Amniotic stem cell (primary cell): ENCODE results near the gene SMDT1.
"Not testable (repeated sequence)": the region's sequence is repeated elsewhere in the genome, so short reads cannot be mapped to it uniquely, and the experiment has no call there.

Experiments
- DNase-seq: peaks from one replicate; lab custom pipeline; 2025; lab: John Stamatoyannopoulos, UW

Gene SMDT1

DNA sequence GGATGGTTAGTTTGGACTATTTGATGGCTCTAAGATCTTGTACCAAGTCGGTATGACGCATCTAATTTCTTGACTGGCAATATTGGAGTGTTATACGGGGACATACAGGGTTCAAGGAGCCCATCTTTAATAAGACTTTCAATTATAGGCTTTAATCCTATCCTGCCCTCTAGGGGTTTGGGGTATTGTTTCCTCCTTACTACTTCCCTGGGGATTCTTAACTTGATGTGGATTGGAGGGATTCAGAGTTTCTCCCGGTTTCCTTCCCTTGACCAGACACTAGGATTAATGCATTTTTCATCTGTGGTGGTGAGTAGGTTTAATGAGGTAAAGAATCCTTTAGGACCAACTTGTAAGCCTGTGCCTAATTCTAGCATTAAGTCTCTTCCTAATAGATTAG, 32.3 kb downstream of the SMDT1 start:
- no peak for DNase-seq

DNA sequence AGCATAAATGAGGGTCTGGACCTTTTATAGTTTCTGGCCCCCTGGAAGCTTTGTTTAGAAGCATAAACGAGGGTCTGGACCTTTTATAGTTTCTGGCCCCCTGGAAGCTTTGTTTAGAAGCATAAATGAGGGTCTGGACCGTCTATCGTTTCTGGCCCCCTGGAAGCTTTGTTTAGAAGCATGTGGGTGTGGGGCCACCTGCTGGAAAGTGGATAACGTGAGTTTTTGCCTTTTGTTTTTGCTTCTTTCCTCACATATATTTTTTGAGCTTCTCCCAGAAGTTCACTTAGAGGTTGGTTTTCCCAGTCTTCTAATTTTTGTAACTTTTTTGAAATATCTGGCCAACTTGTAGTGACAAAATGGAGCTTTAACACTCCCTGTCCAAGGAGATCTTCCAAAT, 33.3 kb downstream of the SMDT1 start:
- DNase-seq, result not testable (repeated sequence)

DNA sequence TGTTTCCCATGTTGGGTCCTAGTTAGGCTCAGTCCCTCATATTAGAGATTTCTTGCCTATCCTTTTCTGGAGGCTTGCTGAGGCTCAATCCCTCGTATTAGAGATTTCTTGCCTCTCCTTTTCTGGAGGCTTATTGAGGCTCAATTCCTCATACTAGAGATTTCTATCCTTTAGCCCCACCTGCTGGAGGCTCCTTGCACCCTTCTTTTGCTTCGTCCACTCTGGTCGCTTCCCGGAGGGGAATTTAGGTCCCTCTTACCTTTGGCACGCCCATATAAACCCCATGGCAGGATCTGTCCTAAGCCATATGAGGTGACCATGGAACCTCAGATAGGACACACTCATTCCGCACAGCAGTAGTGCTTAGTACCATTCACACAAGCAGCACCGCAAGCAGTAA, 35.2 kb downstream of the SMDT1 start:
- DNase-seq, result no peak

DNA sequence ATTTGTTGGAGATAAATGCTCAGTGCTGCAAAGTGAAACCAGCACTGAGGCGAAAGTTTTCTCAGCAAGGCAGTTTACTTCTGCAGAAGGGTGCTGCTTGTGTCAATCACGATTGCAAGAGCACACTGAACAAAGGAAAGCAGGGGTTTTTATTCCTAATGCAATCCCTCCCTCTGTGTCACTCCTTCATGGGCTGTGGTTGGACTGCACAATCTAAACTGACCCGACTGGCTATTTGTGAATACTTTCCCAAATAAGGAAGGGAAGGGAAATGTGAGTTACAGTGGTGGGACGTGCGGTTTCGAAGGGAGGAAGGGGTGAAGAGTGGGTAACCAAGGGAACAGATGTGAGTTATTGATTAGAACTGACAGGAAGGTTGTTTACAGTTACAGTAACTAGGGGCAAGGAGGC, 35.9 kb downstream of the SMDT1 start:
- not testable (repeated sequence) for DNase-seq

DNA sequence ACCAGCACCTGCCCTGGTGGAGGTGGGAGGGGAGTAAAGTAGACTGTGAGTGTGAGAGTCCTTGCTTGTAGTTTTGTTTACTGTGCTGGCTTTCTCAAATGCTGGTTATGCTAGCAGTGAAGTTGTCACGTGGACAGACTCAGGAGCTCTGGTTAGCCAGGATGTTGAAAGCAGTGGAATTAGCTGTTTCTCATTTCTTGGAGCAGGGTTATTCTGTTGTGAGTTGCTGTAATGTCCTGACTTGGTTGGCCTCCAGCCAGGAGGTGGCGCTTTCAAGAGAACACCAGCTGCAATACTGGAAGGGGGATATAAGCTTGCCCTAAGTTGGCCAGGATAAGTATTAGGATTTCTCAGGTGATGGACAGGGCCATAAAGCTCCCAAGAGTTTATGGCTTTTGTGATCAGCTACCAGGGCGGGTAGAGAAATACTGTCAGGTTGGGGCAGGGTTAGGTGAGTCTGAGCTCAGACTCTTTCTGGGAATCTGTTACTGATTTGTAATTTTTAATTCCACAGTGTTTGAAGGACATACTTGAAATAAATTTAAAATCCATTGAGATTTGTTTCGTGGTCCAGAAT, 37.4 kb downstream of the SMDT1 start:
- no peak for DNase-seq

GRCh38 chr22:42120231-42121021, 40.9 kb downstream of the SMDT1 start:
- DNase-seq, result not testable (repeated sequence)

GRCh38 chr22:42123529-42123928, 44.0 kb downstream of the SMDT1 start:
- DNase-seq, result not testable (repeated sequence)

- no peak for DNase-seq
Observed at GRCh38 chr22:42127606-42128005, 48.1 kb downstream of the SMDT1 start.

GRCh38 chr22:42128007-42128406, 48.5 kb downstream of the SMDT1 start:
- not testable (repeated sequence) for DNase-seq

DNA sequence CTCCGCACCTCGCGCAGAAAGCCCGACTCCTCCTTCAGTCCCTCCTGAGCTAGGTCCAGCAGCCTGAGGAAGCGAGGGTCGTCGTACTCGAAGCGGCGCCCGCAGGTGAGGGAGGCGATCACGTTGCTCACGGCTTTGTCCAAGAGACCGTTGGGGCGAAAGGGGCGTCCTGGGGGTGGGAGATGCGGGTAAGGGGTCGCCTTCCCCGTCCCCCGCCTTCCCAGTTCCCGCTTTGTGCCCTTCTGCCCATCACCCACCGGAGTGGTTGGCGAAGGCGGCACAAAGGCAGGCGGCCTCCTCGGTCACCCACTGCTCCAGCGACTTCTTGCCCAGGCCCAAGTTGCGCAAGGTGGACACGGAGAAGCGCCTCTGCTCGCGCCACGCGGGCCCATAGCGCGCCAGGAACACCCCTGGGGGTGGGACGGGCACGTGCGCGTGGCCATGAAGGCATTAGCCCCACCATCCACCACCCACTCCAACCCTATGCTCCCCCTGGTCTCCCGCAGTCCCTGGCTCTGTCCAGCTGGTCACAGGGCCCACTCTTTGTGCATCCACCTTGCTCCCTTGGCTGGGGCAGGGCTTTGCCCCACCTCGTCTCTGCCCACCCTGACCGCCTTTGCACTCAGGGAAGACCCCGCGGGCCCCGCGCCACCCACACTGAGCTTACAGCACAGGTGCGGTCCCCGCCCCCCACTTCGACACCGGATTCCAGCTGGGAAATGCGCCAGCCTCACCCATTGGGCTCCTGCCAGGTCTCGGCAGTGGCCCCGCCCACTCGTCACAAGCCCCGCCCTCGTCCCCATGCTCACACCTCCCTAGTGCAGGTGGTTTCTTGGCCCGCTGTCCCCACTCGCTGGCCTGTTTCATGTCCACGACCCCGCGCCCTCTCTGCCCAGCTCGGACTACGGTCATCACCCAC, 49.5 kb downstream of the SMDT1 start:
- not testable (repeated sequence) for DNase-seq

- DNase-seq, result not testable (repeated sequence)
Observed at GRCh38 chr22:42130182-42130581, 50.7 kb downstream of the SMDT1 start.

DNA sequence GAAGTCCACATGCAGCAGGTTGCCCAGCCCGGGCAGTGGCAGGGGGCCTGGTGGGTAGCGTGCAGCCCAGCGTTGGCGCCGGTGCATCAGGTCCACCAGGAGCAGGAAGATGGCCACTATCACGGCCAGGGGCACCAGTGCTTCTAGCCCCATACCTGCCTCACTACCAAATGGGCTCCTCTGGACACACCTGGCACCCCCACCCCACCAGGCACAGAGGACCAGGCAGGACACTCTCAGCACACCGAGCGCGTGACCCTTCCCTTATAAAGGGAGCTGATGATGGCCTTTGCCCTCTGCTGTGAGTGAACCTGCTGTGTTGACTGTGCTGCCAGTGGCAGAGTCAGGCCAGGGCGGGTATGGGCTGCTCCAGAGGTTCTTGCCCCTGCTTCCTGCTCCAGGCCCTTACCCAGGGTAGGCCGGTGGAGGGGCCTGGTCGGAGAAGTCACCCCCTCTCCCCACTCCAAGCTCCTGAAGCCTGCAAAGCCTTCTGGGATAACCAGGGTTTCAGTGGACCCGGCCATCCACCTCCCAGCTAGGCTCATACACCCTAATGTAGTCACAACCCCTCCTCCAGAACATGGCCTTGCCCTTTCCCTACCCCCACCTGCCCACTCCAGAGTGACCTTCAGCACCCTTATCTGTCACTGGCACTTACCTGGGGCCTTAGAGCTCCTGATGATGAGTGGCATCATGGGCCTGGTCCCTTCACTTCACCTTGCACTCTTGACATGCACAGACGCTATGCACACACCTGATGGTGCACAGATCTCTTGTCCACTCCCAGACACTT, 51.3 kb downstream of the SMDT1 start, which contains the start of gene CYP2D6:
Gene CYP2D6 (minus strand): TSS at position 172 of the 793 bp plus-strand sequence. CDS start 19 bp downstream, at position 153.
- DNase-seq, result not testable (repeated sequence)

DNA sequence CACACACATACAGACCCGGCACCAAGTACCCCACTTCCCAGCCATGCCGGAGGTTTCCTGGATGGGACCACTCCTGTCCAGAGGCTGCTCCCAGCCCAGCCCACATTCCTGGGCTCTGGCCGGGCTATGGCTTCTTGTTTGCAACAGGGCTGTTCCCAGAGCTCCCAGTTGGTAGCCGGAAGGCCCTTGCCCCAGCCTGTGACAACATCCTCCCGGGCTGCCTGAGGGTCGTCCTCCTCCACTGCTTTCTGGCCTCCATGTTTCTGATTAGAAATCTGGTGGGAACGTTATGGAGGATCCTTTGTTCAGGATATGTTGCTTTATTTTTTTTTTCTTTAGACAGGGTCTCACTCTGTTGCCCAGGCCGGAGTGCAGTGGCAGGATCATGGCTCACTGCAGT, 52.1 kb downstream of the SMDT1 start:
- no peak for DNase-seq

DNA sequence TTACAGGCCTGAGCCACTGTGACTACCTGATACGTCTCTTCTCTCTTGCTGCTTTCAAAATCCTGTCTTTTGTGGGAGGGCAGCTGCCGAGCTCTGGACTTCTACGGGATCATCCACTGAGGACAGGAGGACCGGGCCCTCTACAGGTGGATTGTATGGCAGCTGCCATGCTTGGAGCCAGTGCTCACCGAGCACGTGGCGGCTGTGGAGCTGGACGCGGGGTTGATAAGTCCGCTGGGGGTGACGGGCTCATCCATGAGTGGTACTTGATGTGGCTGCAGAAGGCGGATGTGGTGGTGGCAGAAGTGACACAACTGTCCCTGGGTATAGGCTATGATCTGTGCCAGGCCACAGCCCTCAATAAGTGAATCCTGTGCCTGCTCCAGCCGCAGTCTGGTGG, 53.0 kb downstream of the SMDT1 start:
- DNase-seq, result no peak
